Measurements from ENCODE around the gene HOXD10. TPM values are rescaled to one million over a fixed set of nuclear protein-coding genes. Genes with fewer than 3 reads are reported as not detected.

The HOXD10 gene
- total and polyA plus RNA-seq, 9 of the 15 experiments (the other 6 are each of a cell fraction or from before 2014, with no cell fraction given), result not detected

DNA sequence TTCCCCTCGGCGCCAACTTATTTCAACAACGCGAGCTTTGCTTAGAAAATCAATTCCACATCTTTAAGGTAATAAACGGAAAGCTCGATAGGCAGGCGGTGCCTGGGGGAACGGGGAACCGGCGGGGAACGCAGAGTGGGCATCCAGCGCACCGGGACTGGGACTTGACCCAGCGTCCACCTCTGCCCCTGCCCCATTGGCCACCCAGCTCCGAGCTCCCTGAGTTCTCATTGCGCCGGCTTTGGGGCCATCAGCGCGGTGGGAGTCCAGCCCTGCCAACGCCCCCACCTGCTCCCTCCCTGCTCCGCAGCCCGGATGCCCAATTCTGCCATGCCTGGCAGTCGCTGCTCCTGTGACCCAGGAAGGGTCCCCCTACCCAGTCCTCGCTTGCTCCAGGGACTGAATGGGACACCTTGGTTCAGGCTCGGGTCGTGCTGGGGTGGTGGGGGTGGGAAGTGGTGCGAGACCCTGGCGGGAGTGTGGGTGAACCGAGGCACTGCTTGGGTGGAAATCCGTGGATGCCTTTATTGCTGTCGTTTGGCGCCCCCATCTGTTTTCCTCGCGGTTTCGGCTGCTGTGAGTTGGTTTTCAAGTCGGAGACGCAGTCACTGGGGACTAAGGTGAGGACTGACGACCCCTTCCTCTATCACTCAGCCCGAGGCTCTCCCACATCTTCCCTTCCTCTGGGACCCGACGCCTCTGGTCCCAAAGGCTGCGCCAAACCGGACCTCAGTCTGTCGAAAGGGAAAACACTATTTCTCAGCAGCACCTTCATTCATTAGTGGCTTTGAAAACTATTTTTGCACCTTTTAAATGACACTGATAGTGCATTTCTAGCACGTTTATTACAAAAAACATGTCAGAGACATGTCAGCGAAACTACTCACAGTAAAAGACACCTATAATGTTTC is 30.5 kb upstream of the HOXD10 start (continued):
- TF ChIP-seq CTCF (IDR thresholded peaks at IDR 0.05 in 2 of 3, conservative IDR thresholded peaks at IDR 0.05 in 1 of 3; ENCODE audit: insufficient read depth in 2 of 3, low read depth in 1 of 3, low read length in 3 of 3) (peak; percentile 72 to 76 (median 75)), CC2D1A (IDR thresholded peaks at IDR 0.05) (peak; percentile 79), ETV1 (tag; conservative IDR thresholded peaks at IDR 0.05; ENCODE audit: low read depth) (no peak), ZNF644 (tag; IDR thresholded peaks at IDR 0.05; ENCODE audit: low read depth) (no peak), CBX2 (IDR thresholded peaks at IDR 0.05; ENCODE audit: insufficient read depth, low read length, poor library complexity, severe bottlenecking) (no peak), SMC3 (conservative IDR thresholded peaks at IDR 0.05; ENCODE audit: insufficient read depth, low read depth, low read length) (peak; percentile 69), TRIM24 (IDR thresholded peaks at IDR 0.05) (no peak), ZNF518B (CRISPR knock-in tag; IDR thresholded peaks at IDR 0.05) (no peak), SIN3A (IDR thresholded peaks at IDR 0.05; ENCODE audit: borderline replicate concordance in 2 of 2, control insufficient read depth in 1 of 2, low read depth in 2 of 2, low read length in 2 of 2) (no peak), SIX5 (IDR thresholded peaks at IDR 0.05; ENCODE audit: borderline replicate concordance in 1 of 2, insufficient read depth in 1 of 2, low read depth in 1 of 2, low read length in 2 of 2) (no peak), BHLHE40 (IDR thresholded peaks at IDR 0.05; ENCODE audit: low read length) (no peak), ZSCAN29 (IDR thresholded peaks at IDR 0.05) (no peak), DPF2 (IDR thresholded peaks at IDR 0.05) (no peak), NR3C1 (CRISPR knock-in tag; IDR thresholded peaks at IDR 0.05) (no peak), ADNP (tag; IDR thresholded peaks at IDR 0.05) (no peak), ZNF445 (CRISPR knock-in tag; IDR thresholded peaks at IDR 0.05; ENCODE audit: low read depth) (no peak), RAD21 (CRISPR knock-in tag; conservative IDR thresholded peaks at IDR 0.05 in 1 of 2, IDR thresholded peaks at IDR 0.05 in 1 of 2) (peak; percentile 77 to 80), ZNF57 (CRISPR knock-in tag; IDR thresholded peaks at IDR 0.05) (no peak), NFIC (IDR thresholded peaks at IDR 0.05) (no peak), GABPB2 (CRISPR knock-in tag; conservative IDR thresholded peaks at IDR 0.05) (no peak), SNAPC5 (CRISPR knock-in tag; IDR thresholded peaks at IDR 0.05) (no peak), ZNF347 (CRISPR knock-in tag; IDR thresholded peaks at IDR 0.05; ENCODE audit: low read depth) (no peak)
